Chondrocyte (in vitro differentiated cells): ENCODE results near the gene TMOD4. TPM values are rescaled to one million over a fixed set of nuclear protein-coding genes. Genes with fewer than 3 reads are reported as not detected.
A peak's percentile ranks its signal among the peaks of the same experiment; 100 is the strongest.
"Not testable (repeated sequence)": the region's sequence is repeated elsewhere in the genome, so short reads cannot be mapped to it uniquely, and the experiment has no call there.

Experiments
- DNase-seq: peaks from one replicate; pipeline ENCODE4 v3.0.0; 2021; ENCODE audit warnings: mixed read lengths, low spot score
- H3K27ac Mint-ChIP-seq: one replicate; pipeline ENCODE4 v1.8.0; 2021; ENCODE audit warnings: mild to moderate bottlenecking, moderate library complexity, mixed read lengths; ENCODE audit not compliant: unreplicated experiment
- H3K27me3 Mint-ChIP-seq: 2 replicates; pipeline ENCODE4 v1.8.0; 2021; ENCODE audit warnings: low read depth, mixed read lengths
- H3K36me3 Mint-ChIP-seq: 2 replicates; pipeline ENCODE4 v1.8.0; 2021; ENCODE audit warnings: low read depth, mixed read lengths
- H3K4me1 Mint-ChIP-seq: 2 replicates; pipeline ENCODE4 v1.8.0; 2021; ENCODE audit warnings: low read depth, mild to moderate bottlenecking, mixed read lengths
- H3K4me3 Mint-ChIP-seq: one replicate; pipeline ENCODE4 v1.8.0; 2021; ENCODE audit warnings: mild to moderate bottlenecking, moderate library complexity, mixed read lengths; ENCODE audit not compliant: unreplicated experiment
- H3K9me3 Mint-ChIP-seq: 2 replicates; pipeline ENCODE4 v1.8.0; 2021; ENCODE audit warnings: low read depth, mixed read lengths
- total RNA-seq: library from RNA; stranded (reverse); gene quantifications from 3 replicates; pipeline ENCODE4 v1.2.1, GENCODE V29; 2021
- TF ChIP-seq, protein P1 (sequence below): fragments of 200-600 bp; sonication (generic); IDR thresholded peaks from 2 replicates; pipeline ENCODE4 v1.5.0; 2021; ENCODE audit warnings: antibody characterized with exemption, mild to moderate bottlenecking, moderate library complexity

Gene TMOD4
- total RNA-seq, 1 donor from 2014 or later, result 0.60 TPM

DNA sequence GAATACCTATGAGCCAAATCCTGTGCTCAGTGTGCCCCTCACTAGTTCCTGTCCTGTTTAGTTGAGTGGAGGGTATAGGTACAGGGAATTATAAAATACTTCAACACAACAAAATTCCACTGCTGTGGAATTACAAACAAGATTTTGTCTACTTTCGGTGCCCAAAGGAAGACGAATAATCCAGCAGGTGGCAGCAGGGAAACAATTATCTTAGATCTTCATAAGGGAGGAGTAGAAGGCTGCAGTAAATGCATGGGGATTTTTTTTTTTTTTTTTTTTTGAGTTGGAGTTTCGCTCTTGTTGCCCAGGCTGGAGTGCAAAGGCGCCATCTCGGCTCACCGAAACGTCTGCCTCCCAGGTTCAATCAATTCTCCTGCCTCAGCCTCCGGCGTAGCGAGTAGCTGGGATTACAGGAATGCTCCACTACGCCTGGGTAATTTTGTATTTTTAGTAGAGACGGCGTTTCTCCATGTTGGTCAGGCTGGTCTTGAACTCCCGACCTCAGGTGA, 20.6 kb upstream of the TMOD4 start:
- peaks cover 30% of the 10 kb centered on the region for H3K4me1 Mint-ChIP-seq
- peak; percentile 26 for DNase-seq
- H3K4me3 Mint-ChIP-seq, result peak overlapping the region; percentile 2
- peak overlapping the region; percentile 68 for H3K27ac Mint-ChIP-seq
- TF ChIP-seq, protein P1, sequence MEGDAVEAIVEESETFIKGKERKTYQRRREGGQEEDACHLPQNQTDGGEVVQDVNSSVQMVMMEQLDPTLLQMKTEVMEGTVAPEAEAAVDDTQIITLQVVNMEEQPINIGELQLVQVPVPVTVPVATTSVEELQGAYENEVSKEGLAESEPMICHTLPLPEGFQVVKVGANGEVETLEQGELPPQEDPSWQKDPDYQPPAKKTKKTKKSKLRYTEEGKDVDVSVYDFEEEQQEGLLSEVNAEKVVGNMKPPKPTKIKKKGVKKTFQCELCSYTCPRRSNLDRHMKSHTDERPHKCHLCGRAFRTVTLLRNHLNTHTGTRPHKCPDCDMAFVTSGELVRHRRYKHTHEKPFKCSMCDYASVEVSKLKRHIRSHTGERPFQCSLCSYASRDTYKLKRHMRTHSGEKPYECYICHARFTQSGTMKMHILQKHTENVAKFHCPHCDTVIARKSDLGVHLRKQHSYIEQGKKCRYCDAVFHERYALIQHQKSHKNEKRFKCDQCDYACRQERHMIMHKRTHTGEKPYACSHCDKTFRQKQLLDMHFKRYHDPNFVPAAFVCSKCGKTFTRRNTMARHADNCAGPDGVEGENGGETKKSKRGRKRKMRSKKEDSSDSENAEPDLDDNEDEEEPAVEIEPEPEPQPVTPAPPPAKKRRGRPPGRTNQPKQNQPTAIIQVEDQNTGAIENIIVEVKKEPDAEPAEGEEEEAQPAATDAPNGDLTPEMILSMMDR, result peak; percentile 83
- peaks cover 5% of the 10 kb centered on the region for H3K36me3 Mint-ChIP-seq
- H3K9me3 Mint-ChIP-seq, result no peaks in the 10 kb centered on the region
- no peaks in the 10 kb centered on the region for H3K27me3 Mint-ChIP-seq

DNA sequence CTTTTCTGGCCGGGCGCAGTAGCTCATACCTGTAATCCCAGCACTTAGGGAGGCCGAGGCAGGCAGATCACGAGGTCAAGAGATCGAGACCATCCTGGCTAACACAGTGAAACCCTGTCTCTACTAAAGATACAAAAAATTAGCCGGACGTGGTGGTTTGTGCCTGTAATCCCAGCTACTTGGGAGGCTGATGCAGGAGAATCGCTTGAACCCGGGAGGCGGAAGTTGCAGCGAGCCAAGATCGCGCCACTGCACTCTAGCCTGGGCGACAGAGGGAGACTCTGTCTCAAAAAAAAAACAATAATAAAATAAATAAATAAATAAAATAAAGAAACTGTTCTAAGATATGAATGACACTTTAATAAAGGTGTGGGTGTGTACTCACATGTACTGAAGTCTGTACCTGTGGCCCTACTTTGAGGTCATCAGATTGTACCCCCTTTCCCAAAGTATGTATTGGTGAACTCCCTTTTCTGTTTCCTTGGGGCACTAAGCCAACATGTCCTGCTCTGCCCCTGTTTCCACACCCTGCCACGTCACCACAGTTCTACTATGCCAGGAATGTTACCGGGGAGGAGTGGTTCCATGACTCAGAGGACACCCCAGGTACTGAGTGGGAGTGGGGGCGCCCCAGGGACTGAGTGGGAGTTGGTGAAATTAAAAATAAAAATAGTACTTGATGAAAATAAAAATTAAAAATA, 19.3 kb upstream of the TMOD4 start:
- DNase-seq, result peak; percentile 27
- not testable (repeated sequence) for H3K36me3 Mint-ChIP-seq, H3K27me3 Mint-ChIP-seq, H3K4me3 Mint-ChIP-seq, H3K9me3 Mint-ChIP-seq
- peaks cover 29% of the 10 kb centered on the region for H3K4me1 Mint-ChIP-seq
- peak overlapping the region; percentile 73 for H3K27ac Mint-ChIP-seq

DNA sequence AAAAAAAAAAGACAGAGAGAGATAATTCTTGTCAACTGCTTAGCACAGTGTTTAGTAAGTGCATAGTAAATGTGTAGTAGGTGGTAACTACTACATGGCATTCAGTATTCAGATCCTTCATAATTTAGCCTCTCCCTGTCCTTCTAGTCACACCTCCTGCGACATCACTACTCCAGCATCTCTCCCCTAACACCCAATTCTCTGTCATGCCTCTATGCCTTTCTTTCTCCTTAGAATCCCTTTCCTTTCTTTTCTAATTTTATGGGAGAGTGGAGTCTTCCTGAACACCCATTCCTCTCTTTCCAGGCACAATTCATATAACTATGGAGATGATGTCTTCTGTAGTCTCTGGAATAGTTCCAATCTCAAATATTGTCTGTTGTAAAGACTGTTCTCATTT, 18.1 kb upstream of the TMOD4 start:
- H3K27ac Mint-ChIP-seq, result no peak overlapping the region
- TF ChIP-seq, protein P1, result no peak
- no peaks in the 10 kb centered on the region for H3K27me3 Mint-ChIP-seq
- no peak for DNase-seq
- no peaks in the 10 kb centered on the region for H3K9me3 Mint-ChIP-seq
- peaks cover 2% of the 10 kb centered on the region for H3K36me3 Mint-ChIP-seq
- H3K4me3 Mint-ChIP-seq, result no peak overlapping the region
- peaks cover 35% of the 10 kb centered on the region for H3K4me1 Mint-ChIP-seq

DNA sequence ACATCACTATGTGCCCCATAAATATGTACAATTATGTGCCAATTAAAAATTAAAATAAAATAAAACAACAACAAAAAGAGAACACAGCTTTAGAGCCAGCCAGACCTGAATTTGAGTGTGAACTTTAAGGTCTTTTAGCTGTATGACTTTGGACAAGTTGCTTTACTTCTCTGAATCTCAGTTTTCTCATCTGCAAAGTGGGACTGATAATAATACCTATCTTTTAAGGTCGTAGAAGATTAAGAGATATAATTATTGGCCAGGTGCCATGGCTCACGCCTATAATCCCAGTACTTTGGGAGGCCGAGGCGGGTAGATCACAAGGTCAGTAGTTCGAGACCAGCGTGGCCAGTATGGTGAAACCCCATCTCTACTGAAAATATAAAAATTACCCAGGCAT, 17.5 kb upstream of the TMOD4 start:
- Mint-ChIP-seq H3K9me3 (no peaks in the 10 kb centered on the region), H3K27ac (no peak overlapping the region), H3K27me3 (no peaks in the 10 kb centered on the region), H3K4me3 (no peak overlapping the region), H3K4me1 (peaks cover 41% of the 10 kb centered on the region), H3K36me3 (no peaks in the 10 kb centered on the region)
- TF ChIP-seq, protein P1, result no peak
- no peak for DNase-seq

DNA sequence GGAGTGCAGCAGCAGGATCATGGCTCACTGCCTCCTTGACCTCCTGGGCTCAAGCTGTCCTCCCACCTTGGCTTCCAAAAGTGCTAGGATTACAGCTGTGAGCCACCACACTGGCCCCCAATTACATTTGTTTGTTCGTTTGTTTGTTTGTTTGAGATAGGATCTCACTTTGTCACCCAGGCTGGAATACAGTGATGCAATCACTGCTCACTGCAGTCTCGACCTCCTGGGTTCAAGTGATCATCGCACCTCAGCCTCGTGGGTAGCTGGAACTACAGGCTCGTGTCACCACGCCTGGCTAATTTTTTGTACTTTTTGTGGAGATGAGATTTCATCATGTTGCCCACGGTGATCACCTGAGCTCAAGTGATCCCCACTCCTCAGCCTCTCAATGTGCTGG, 16.3 kb upstream of the TMOD4 start:
- Mint-ChIP-seq H3K27ac (no peak overlapping the region), H3K4me3 (no peak overlapping the region), H3K4me1 (peaks cover 38% of the 10 kb centered on the region), H3K36me3 (no peaks in the 10 kb centered on the region), H3K27me3 (no peaks in the 10 kb centered on the region), H3K9me3 (no peaks in the 10 kb centered on the region)
- peak; percentile 3 for DNase-seq
- TF ChIP-seq, protein P1, result no peak
